ENCODE results near the gene OR10R2.

DNA sequence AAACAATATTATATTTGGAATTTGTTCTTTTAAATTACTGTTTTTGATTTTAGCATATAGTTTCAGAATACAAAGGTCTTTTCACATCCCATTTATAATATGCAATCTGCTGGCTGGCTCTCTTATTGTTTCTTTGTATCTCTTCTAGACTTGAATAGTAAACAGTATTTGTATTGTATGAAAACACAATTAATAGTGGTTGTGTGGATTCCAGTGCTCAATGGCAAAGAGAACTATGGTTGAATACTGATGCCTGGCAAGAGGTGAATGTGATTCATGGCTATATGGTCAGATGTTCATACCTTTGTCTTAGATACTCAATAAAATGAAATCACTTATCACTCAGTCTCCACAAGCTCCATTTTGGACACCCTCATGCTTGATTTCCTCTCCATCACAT is 44.9 kb downstream of the OR10R2 start:
- TF ChIP-seq, protein P1, sequence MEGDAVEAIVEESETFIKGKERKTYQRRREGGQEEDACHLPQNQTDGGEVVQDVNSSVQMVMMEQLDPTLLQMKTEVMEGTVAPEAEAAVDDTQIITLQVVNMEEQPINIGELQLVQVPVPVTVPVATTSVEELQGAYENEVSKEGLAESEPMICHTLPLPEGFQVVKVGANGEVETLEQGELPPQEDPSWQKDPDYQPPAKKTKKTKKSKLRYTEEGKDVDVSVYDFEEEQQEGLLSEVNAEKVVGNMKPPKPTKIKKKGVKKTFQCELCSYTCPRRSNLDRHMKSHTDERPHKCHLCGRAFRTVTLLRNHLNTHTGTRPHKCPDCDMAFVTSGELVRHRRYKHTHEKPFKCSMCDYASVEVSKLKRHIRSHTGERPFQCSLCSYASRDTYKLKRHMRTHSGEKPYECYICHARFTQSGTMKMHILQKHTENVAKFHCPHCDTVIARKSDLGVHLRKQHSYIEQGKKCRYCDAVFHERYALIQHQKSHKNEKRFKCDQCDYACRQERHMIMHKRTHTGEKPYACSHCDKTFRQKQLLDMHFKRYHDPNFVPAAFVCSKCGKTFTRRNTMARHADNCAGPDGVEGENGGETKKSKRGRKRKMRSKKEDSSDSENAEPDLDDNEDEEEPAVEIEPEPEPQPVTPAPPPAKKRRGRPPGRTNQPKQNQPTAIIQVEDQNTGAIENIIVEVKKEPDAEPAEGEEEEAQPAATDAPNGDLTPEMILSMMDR (IDR thresholded peaks at IDR 0.05; ENCODE audit: low read length): no peak
- TF ChIP-seq EZH2 (optimal IDR thresholded peaks at IDR 0.05; ENCODE audit: low read depth, low read length): no peak
- TF ChIP-seq EZH2phosphoT487 (IDR thresholded peaks at IDR 0.05; ENCODE audit: low read length): no peak

Data from MM.1S (cell line).